ENCODE data around the gene PRSS36.
"Not testable (repeated sequence)": the region's sequence is repeated elsewhere in the genome, so short reads cannot be mapped to it uniquely, and the experiment has no call there.

PRSS36 gene

DNA sequence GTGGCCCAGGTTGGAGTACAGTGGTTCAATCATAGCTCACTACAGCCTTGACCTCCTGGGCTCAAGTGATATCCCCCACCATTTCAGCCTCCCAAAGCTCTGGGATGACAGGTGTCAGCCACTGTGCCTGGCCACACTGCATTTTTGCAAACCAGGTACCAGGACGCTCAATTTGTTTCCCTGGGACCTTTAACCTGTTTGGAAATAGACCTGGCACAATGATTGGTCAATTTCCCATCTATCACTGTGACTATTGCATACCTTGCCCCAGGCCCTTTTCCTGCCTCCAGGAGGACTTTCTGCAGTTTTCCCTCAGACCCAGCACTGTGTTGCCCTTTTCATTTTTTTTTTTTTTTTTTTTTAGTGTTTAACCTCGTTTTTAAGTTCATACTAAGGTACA lies 19.0 kb upstream of the PRSS36 start:
- Mint-ChIP-seq H3K9me3 (ENCODE audit: low read depth) (no peaks in the 10 kb centered on the region), H3K27ac (no peak overlapping the region), H3K4me1 (ENCODE audit: low read depth) (no peaks in the 10 kb centered on the region), H3K27me3 (no peaks in the 10 kb centered on the region), H3K4me3 (no peak overlapping the region), H3K36me3 (no peaks in the 10 kb centered on the region)

DNA sequence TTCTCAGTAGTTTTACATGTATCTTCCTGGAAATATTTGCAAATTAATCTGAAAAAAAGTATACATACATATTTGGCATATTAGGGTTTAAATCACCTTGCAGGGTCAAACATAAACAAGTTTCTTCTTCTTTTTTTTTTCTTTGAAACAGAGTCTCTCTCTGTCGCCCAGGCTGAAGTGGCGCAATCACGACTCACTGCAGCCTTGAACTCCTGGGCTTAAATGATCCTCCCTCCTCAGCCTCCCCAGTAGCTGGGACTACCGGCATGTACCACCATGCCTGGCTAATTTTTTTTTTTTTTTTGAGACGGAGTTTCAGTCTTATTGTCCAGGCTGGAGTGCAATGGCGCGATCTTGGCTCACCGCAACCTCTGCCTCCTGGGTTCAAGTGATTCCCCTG lies 17.4 kb upstream of the PRSS36 start:
- Mint-ChIP-seq H3K4me3 (no peak overlapping the region), H3K4me1 (ENCODE audit: low read depth) (no peaks in the 10 kb centered on the region), H3K36me3 (no peaks in the 10 kb centered on the region), H3K27me3 (no peaks in the 10 kb centered on the region), H3K27ac (no peak overlapping the region), H3K9me3 (ENCODE audit: low read depth) (no peaks in the 10 kb centered on the region)

DNA sequence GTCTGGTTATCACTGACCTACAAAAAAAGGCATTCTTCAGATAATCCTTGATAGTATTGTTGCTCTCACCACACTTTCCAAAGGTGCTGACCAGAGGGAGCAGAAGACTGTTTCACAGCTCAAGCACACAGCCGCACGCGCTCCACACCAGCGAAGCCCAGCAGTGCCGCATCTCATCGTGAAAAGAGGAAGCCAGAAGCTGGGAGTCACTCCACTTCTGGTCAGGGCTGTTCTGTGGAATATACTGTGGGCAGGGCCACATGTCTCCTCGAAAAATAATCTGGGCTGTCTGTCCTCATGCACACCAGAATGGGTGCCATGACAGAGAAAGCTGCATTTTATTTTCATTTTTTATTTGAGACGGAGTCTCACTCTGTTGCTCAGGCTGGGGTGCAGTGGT lies 7.3 kb upstream of the PRSS36 start:
- Mint-ChIP-seq H3K4me3 (no peak overlapping the region), H3K27me3 (no peaks in the 10 kb centered on the region), H3K36me3 (no peaks in the 10 kb centered on the region), H3K4me1 (ENCODE audit: low read depth) (peaks cover 8% of the 10 kb centered on the region), H3K9me3 (ENCODE audit: low read depth) (no peaks in the 10 kb centered on the region), H3K27ac (no peak overlapping the region)

DNA sequence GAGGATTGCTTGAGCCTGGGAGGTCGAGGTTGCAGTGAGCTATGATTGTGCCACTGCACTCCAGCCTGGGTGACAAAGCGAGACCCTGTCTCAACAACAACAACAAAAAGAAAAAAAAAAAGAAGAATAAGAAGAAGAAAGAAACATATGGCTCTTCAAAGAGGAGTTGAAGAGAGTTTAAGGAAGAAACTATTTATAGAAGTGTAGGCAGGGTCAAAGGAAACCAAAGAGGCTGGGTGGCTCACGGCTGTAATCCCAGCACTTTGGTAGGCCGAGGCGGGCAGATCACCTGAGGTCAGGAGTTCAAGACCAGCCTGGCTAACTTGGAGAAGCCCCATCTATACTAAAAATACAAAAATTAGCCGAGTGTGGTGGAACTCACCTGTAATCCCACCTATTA lies 1.1 kb upstream of the PRSS36 start:
- not testable (repeated sequence) for H3K4me3 Mint-ChIP-seq; H3K9me3 Mint-ChIP-seq (ENCODE audit: low read depth); H3K36me3 Mint-ChIP-seq; H3K4me1 Mint-ChIP-seq (ENCODE audit: low read depth); H3K27me3 Mint-ChIP-seq; H3K27ac Mint-ChIP-seq

DNA sequence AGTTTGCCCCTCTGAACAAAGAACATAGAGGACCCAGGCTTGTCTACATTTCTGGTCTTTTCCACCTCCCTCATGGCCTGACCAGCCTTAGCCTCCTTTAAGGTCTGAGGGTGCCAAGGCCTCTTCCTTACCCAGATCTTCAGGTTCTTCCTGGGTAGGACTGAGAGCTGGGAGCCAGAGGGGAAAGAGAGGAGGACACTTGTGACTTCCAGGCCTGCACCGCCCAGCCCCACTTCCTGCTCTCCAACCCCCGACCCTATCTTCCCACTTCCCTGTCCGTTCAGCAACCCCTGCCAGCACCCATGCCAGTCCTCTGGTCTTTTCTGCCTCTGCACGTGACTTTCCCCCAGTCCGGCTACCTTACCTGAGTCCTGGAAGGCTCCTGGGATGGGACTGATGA lies 534 bp downstream of the PRSS36 start:
- H3K27ac Mint-ChIP-seq = no peak overlapping the region
- H3K9me3 Mint-ChIP-seq (ENCODE audit: low read depth) = no peaks in the 10 kb centered on the region
- H3K4me3 Mint-ChIP-seq = no peak overlapping the region
- no peaks in the 10 kb centered on the region for H3K4me1 Mint-ChIP-seq (ENCODE audit: low read depth)
- peaks cover 3% of the 10 kb centered on the region for H3K27me3 Mint-ChIP-seq
- no peaks in the 10 kb centered on the region for H3K36me3 Mint-ChIP-seq

DNA sequence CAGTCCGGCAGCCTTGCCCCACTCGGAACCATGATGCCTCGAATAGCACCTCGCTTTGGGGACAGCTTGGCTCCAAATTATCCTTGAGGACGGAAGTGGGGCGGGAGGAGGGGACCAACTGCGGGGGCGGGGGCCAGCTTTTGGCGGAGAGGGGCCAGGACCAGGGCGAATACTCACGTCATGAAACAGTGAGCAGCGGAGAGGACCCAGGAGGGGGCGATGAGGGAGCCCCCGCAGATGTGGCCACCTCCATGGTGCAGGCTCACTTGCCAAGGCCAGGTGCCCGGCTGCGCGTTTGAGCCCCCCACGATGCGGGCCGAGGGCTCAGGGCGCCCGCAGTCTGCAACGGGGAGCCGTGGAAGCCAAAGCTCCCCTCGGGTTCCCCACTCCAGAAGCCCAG lies 970 bp downstream of the PRSS36 start:
- Mint-ChIP-seq H3K4me1 (ENCODE audit: low read depth) (peaks cover under 1% of the 10 kb centered on the region), H3K9me3 (ENCODE audit: low read depth) (no peaks in the 10 kb centered on the region), H3K27me3 (peaks cover 3% of the 10 kb centered on the region), H3K4me3 (no peak overlapping the region), H3K27ac (no peak overlapping the region), H3K36me3 (no peaks in the 10 kb centered on the region)

DNA sequence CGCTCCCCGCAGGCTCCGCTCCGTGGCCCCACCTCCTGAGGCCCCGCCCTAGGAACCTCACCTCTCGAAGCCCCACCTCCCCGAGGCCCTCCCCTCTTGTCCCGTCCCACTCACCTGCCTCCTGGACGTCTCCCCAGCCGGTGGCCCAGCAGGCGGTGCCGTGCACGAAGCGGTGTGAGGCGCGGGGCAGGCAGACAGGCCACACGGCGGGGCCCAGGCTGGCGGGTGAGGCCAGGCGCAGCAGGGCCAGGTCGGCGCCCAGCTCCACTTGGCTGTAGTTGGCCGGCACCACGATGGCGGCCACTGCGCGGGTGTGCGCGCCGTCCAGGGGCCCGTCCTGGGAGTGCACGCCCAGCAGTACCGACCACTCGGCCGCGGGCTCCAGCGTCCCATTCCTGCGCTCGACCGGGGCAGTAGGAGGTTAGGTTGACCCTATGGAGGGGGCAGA lies 1.6 kb downstream of the PRSS36 start:
- Mint-ChIP-seq H3K9me3 (ENCODE audit: low read depth) (no peaks in the 10 kb centered on the region), H3K36me3 (no peaks in the 10 kb centered on the region), H3K27me3 (peaks cover 3% of the 10 kb centered on the region), H3K4me3 (no peak overlapping the region), H3K4me1 (ENCODE audit: low read depth) (peaks cover 3% of the 10 kb centered on the region), H3K27ac (no peak overlapping the region)

DNA sequence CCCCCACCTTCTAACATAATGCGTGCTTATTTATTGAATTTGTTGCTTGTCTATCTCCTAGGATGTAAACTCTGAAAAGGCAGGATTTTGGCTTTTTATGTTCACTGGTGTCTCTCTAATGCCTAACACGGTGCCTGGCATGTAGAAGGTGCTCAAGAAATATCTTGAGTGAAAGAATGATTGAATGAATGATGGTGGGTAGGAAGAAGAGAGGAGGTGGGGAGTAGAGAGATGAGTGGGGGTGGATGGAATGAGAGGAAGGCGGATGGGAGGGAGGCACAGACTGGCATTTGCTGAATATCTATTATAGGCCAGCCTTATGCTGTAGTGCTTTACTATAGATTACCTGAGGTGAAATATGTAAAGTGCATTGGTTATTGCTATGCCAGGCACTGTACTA lies 2.3 kb downstream of the PRSS36 start:
- Mint-ChIP-seq H3K9me3 (ENCODE audit: low read depth) (no peaks in the 10 kb centered on the region), H3K27me3 (peaks cover 3% of the 10 kb centered on the region), H3K27ac (no peak overlapping the region), H3K4me3 (no peak overlapping the region), H3K36me3 (no peaks in the 10 kb centered on the region), H3K4me1 (ENCODE audit: low read depth) (peaks cover 3% of the 10 kb centered on the region)

DNA sequence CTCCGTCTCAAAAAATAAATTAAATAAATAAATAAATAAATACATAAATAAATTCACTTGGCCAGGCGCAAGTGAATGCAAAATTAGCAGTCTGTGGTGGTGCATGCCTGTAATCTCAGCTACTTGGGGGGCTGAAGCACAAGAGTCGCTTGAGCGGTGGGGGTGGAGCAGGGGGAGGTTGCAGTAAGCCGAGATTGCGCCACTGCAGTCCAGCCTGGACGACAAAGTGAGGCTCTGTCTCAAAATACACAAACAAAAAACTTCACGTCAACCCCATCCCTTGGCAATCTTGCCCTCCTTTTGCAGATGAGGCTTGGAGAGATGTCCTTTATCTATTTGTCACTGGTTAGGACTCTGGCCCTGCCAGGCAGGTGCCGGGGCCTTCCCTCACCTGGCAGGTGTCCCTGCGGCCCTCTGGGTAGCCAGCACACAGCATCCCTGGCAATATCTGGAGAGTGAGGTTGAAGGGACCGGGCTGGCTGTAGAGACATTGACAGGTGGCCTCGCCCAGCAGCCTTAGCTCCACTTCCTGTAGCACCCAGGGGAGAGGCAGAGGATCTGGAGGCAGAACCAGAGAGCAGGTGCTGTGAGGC lies 4.4 kb downstream of the PRSS36 start:
- H3K27ac Mint-ChIP-seq = no peak overlapping the region
- H3K4me3 Mint-ChIP-seq = no peak overlapping the region
- no peaks in the 10 kb centered on the region for H3K36me3 Mint-ChIP-seq
- peaks cover 3% of the 10 kb centered on the region for H3K27me3 Mint-ChIP-seq
- H3K9me3 Mint-ChIP-seq (ENCODE audit: low read depth) = no peaks in the 10 kb centered on the region
- H3K4me1 Mint-ChIP-seq (ENCODE audit: low read depth) = peaks cover 8% of the 10 kb centered on the region

DNA sequence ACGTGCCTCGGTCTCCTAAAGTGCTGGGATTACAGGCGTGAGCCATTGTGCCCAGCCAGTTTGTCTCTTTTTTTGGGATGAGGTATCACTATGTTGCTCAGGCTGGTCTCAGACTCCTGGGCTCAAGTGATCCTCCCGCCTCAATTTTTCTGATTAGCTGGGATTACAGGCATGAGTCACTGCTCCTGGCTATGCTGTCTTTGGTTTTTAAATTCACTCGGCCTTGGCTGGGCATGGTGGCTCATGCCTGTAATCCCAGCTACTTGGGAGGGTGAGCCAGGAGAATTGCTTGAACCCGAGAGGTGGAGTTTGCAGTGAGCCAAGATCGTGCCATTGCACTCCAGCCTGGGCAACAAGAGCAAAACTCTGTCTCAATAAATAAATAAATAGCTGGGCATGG lies 5.4 kb downstream of the PRSS36 start:
- not testable (repeated sequence) for H3K4me1 Mint-ChIP-seq (ENCODE audit: low read depth); H3K9me3 Mint-ChIP-seq (ENCODE audit: low read depth); H3K4me3 Mint-ChIP-seq; H3K27ac Mint-ChIP-seq; H3K36me3 Mint-ChIP-seq; H3K27me3 Mint-ChIP-seq

DNA sequence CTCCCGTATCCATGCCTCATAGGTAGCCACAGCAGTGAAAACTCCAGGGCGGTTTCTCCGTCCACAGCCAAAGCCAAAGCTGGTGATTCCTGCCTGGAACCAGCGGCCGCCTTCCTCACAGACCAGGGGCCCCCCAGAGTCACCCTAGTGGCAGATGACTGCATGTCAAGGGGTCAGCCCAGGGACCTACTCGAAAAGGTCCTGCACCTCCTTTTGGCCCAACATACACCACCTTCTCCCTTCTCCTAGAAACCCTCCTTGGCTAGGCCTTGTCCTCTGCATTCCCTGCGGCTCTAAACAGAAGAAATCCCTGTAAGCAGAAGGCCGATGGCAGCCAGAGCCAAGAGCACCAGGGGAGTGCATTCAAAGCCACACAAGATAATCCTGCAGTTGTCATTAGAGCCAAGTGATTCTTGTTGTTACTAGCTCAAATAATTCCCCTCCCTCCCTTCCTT lies 6.1 kb downstream of the PRSS36 start:
- H3K4me3 Mint-ChIP-seq = peak overlapping the region; percentile 73
- H3K36me3 Mint-ChIP-seq = no peaks in the 10 kb centered on the region
- H3K9me3 Mint-ChIP-seq (ENCODE audit: low read depth) = no peaks in the 10 kb centered on the region
- H3K27me3 Mint-ChIP-seq = peaks cover 3% of the 10 kb centered on the region
- H3K4me1 Mint-ChIP-seq (ENCODE audit: low read depth) = peaks cover 8% of the 10 kb centered on the region
- no peak overlapping the region for H3K27ac Mint-ChIP-seq

DNA sequence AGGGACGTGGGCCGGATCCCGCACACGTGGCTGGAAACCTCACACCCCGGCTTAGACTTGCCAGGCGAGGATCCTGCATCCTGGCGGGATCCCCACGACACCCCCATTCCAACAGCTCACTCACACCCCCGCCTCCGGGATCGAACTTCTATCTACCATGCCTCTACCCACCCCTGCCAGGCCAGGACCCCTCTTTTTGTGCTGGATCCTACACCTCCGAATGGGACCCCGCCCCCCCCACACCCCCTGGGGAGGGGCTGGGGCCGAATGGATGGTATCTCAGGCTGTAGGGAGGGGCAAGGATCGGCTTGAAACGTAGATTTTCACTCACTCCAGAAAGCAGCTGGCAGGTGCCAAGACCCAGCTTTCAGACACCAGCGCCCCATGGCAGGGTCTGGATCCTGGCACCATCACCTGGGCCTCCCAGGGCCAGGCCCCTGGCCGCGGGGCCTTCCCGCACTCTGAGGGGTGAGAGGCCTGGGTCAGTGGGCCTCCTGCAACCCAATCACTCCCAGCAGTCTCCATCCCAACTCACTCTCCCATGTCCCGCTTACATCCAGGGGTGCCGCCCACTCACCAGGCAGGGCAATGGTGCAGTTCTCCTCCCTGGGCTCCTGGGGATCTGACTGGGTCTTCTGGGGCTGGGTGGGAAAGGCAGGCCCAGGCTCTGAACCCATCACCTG lies 6.7 kb downstream of the PRSS36 start:
- H3K9me3 Mint-ChIP-seq (ENCODE audit: low read depth) = no peaks in the 10 kb centered on the region
- no peak overlapping the region for H3K27ac Mint-ChIP-seq
- H3K4me1 Mint-ChIP-seq (ENCODE audit: low read depth) = peaks cover 8% of the 10 kb centered on the region
- peaks cover 3% of the 10 kb centered on the region for H3K27me3 Mint-ChIP-seq
- no peaks in the 10 kb centered on the region for H3K36me3 Mint-ChIP-seq
- peak overlapping the region; percentile 73 for H3K4me3 Mint-ChIP-seq

DNA sequence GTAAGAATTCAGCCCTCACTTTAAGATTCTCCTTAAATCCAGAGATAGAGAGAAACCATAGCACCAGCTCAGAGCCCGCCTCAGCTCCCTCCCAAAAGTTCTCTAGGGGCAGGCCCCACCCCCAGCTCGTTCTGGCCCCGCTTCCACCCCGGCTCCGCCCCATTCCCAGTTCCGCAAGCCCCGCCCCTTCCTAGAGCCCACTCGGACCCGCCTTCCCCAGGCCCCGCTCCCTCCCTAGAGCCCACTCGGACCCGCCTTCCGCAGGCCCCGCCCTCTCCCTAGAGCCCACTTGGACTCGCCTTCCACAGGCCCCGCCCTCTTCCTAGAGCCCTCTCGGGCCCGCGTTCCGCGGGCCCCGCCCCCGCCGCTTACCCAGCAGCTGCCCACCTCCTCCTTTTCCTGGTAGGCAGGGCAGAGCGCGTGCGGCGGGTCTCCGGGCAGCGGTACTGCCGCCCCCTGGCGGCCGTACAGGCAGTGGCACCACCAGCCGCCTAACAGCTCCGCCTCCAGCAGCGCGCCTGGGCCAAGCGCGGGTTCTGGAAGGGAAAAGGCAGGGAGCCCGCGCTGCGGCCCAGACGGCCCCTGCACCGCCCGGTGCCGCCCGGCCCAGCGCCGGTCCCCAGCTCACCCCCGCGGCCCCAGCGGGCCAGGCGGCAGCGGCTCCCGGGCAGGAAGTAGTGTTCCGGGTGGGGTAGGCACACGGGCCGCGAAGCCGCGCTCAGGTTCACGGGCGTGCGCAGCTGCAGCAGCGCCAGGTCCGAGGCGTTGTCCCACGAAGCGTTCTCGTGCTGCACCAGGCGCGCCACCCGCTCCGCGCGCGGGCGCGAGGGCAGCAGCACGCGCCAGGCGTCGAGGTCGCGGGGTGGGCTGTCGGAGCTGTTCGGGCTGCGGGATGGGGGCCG lies 7.5 kb downstream of the PRSS36 start:
- Mint-ChIP-seq H3K27ac (peak overlapping the region; percentile 72), H3K36me3 (no peaks in the 10 kb centered on the region), H3K4me3 (peak overlapping the region; percentile 53), H3K27me3 (no peaks in the 10 kb centered on the region), H3K9me3 (ENCODE audit: low read depth) (no peaks in the 10 kb centered on the region), H3K4me1 (ENCODE audit: low read depth) (peaks cover 8% of the 10 kb centered on the region)

DNA sequence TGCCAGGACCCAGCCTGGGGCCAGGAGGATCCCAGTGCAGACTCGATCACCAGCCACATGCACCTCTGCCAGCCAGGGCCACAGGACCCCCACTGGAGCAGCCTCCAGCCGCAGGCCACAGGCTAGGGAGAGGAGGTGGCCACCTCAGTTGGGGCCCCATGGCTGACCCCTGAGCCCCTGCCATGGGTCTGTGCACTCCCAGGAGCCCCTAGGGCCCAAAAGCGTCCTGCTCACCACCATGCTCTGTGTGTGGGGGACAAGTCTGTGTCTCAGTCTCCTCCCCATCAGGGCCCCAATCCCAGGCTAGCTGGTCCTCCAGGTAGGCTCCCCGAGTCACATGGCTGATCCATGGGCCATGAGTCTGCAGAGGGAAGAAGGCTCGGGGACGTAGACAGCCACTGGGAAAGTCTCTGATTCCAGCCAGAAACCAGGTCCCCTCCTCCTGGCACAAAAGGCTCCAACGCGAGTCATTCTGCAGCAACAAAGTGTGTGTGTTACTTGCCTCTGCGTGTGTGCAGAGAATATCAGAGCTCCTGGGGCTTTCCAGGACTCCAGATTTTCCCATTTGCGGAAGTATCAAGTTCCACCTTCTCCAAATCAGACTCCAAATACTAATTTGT lies 8.3 kb downstream of the PRSS36 start:
- Mint-ChIP-seq H3K4me3 (peak overlapping the region; percentile 53), H3K4me1 (ENCODE audit: low read depth) (peaks cover 8% of the 10 kb centered on the region), H3K36me3 (no peaks in the 10 kb centered on the region), H3K27me3 (no peaks in the 10 kb centered on the region), H3K27ac (peak overlapping the region; percentile 72), H3K9me3 (ENCODE audit: low read depth) (no peaks in the 10 kb centered on the region)

DNA sequence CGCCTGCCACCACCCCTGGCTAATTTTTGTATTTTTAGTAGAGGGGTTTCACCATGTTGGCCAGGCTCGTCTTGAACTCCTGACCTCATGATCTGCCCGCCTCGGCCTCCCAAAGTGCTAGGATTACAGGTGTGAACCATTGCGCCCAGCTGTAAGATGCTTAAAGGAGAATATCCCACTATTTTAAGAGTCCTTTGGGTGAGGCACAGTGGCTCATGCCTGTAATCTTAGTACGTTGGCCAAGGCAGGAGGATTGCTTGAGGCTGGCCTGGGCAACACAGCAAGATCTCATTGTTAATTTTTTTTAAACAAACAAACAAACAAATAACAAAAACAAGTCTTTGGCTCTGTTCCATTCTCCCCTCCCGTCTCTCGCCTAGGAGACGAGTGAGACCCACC lies 8.8 kb downstream of the PRSS36 start:
- H3K4me1 Mint-ChIP-seq (ENCODE audit: low read depth); H3K9me3 Mint-ChIP-seq (ENCODE audit: low read depth); H3K27me3 Mint-ChIP-seq; H3K27ac Mint-ChIP-seq; H3K4me3 Mint-ChIP-seq; H3K36me3 Mint-ChIP-seq: not testable (repeated sequence)

Measured in activated naive CD8-positive, alpha-beta T cell (primary cell).